GM21423 (cell line): ENCODE measurements around the gene NDE1.
"Not testable (repeated sequence)": the region's sequence is repeated elsewhere in the genome, so short reads cannot be mapped to it uniquely, and the experiment has no call there.

Source experiments
- ATAC-seq: cut with Tn5 transposase; IDR thresholded peaks from one replicate; pipeline ENCODE4 v1.9.1; 2021; ENCODE audit warnings: mild to moderate bottlenecking, moderate library complexity; ENCODE audit not compliant: unreplicated experiment

NDE1 gene

GRCh38 chr16:15649727-15650018 lies 372 bp upstream of the NDE1 start:
- ATAC-seq = no peak

DNA sequence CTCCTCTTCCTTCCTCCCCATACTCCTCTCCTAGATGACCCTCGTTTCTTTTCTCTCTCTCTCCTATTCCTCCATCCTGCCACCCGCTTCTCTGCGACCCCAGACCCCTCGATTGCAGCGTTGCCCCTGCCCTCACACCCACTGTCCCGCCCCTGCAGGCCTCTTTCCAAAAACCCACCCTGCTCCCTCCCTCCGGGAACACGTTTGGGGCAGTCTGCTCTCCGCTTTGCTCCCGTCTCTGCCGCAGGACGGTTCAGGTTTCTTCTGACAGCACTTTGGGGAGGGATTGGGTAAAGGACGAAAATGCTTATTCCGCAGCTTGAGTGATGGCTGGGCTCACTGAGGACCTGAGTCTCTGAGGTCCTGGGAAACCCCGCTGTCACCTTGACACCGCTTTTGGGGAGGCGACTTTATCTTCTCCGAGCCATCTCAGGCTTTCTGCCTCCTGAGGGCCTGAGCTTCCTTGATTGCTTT lies 690 bp downstream of the NDE1 start:
- ATAC-seq = peak; percentile 28

DNA sequence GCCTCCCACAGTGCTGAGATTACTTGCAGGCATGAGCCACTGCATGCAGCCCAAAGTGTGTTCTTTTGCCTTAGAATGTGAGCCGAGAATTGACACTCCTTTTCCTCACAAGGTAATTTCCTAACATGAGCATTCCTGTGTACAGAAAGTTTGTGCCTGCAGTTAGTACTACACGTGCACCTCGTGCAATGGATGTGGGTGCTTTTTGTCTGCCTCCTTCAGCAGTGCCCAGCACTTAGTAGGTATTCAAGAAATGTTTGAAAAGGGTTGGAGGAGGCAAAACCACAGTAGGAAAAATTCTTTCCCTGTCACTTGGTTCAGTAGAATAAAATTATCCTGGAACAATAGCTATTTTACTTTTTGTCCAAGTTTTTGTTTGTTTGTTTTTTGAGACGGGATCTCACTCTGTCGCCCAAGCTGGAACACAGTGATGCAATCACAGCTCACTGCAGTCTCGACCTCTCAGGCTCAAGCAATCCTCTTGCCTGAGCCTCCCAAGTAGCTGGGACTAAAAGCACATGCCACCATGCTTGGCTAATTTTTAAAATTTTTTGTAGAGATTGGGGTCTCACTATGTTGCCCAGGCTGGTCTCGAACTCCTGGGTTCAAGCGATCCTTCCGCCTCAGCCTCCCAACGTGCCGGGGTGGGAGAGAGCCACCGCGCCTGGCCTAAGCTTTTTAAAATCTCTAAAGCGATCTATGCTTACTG lies 2.4 kb downstream of the NDE1 start:
- ATAC-seq = no peak

DNA sequence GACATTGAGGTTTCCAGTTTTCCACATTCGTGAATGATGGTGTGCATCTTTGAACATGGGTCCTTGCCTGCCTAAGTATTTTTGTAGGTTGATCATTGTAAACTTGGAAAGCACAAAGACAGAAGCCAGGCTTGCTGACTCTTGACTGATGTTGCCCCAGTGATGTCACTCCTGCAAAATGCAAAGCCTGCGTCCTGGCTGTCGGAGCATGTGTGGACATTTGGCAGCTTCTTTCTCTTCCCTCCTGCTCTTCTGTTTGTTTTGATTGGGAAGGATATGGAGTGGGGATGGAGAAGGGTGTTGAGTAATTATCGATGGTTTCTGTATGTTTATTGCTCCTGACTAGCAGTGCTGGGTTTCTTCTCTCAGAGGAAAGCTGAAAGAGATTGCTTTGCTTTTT lies 3.2 kb downstream of the NDE1 start:
- ATAC-seq = no peak

GRCh38 chr16:15654591-15654990 lies 4.5 kb downstream of the NDE1 start:
- ATAC-seq = no peak

DNA sequence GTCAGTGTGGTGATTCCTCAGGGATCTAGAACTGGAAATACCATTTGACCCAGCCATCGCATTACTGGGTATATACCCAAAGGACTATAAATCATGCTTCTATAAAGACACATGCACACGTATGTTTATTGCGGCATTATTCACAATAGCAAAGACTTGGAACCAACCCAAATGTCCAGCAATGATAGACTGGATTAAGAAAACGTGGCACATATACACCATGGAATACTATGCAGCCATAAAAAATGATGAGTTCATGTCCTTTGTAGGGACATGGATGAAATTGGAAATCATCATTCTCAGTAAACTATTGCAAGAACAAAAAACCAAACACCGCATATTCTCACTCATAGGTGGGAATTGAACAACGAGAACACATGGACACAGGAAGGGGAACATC lies 5.5 kb downstream of the NDE1 start:
- ATAC-seq = not testable (repeated sequence)

GRCh38 chr16:15658149-15658548 lies 8.1 kb downstream of the NDE1 start:
- no peak for ATAC-seq

GRCh38 chr16:15658556-15658955 lies 8.5 kb downstream of the NDE1 start:
- no peak for ATAC-seq

GRCh38 chr16:15660203-15660601 lies 10.2 kb downstream of the NDE1 start:
- no peak for ATAC-seq

- ATAC-seq = no peak
Measured at GRCh38 chr16:15665107-15665506, 15.1 kb downstream of the NDE1 start.

- ATAC-seq = no peak
Measured at GRCh38 chr16:15667091-15667742, 17.2 kb downstream of the NDE1 start.

GRCh38 chr16:15671530-15672117 lies 21.6 kb downstream of the NDE1 start:
- no peak for ATAC-seq

- ATAC-seq = not testable (repeated sequence)
Measured at GRCh38 chr16:15672127-15672513, 22.1 kb downstream of the NDE1 start.

- no peak for ATAC-seq
Measured at GRCh38 chr16:15672514-15673167, 22.6 kb downstream of the NDE1 start.

- no peak for ATAC-seq
Measured at GRCh38 chr16:15674571-15674970, 24.5 kb downstream of the NDE1 start.

- ATAC-seq = no peak
Measured at GRCh38 chr16:15676506-15676905, 26.5 kb downstream of the NDE1 start.

DNA sequence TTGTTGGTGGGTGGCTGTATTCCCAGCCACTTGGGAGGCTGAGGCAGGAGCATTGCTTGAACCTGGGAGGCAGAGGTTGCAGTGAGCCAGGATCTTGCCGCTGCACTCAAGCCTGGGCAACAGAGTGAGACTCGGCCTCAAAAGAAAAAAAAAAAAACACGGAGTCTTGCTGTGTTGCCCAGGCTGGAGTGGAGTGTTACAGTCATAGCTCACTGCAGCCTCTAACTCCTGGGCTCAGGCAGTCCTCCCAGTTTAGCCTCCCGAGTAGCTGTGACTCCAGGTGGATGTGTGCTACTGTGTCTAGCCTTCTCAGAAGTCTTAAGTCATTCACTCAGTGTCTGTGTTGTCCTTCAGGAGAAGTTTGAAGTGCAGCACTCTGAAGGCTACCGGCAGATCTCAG lies 27.4 kb downstream of the NDE1 start:
- ATAC-seq = no peak

DNA sequence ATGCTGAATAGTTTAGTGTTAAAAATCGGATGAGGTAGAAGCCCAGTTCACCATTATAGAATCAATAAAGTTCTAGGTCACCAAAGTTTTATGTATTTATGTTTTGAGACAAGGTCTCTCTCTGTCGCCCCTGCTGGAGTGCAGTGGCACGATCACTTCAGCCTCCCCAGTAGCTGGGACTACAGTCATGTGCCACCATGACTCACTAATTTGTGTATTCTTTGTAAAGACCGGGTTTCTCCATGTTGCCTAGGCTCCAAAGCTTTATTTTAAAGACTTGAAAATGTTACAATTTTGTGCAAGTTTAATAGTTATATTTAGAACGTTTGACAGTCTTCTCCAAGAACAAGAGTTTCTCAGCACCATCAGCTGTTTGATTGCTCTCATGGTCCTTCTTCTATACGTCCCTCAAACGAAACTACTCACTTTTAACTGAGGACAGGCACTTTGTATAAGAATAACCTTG lies 32.1 kb downstream of the NDE1 start:
- ATAC-seq = no peak

DNA sequence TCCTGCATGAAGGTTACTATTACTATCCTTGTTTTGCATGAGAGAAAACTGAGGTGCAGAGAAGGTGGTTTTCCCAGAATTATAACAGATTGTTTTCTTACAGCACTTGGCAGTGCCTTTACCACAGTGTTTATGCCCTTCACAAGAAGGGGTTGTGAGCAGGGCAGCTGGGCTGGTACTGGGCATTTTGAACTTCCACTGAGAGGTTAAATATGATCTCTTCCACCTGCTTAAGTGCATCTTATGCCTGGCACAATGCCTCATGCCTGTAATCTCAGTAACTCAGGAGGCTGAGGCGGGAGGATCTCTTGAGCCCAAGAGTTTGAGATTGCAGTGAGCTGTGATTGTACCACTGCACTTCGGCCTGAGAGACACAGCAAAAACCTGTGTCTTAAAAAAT lies 36.2 kb downstream of the NDE1 start:
- ATAC-seq = no peak

DNA sequence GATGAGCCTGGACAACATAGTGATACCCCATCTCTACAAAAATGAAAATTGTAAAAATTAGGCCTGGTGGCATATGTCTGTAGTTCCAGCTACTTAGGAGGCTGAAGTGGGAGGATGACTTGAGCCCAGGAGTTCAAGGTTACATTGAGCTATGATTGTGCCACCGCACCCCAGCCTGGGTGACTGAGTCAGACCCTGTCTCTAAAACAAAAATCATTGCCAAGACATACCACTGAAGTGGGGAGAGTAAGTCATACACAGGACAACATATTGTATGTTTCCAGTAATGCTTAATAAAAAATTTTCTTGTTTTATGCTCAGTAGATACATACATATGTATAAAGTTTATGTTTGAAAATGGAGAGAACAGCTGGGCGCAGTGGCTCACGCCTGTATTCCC lies 39.2 kb downstream of the NDE1 start:
- ATAC-seq = no peak

- no peak for ATAC-seq
Measured at GRCh38 chr16:15690296-15690695, 40.3 kb downstream of the NDE1 start.

GRCh38 chr16:15691046-15691445 lies 41.0 kb downstream of the NDE1 start:
- ATAC-seq = no peak
